B cell (primary cell): ENCODE data around the gene PLGRKT.

Experiments
- CTCF ChIP-seq: fragments of 200-600 bp; IDR thresholded peaks from one replicate; pipeline ENCODE4 v1.8.0; 2022; ENCODE audit warnings: antibody characterized with exemption, mild to moderate bottlenecking
- EZH2 ChIP-seq: IDR thresholded peaks from 2 replicates; pipeline ENCODE4 v1.6.1; 2012; ENCODE audit warnings: borderline replicate concordance, low read depth, mild to moderate bottlenecking, moderate library complexity, low read length; ENCODE audit not compliant: insufficient read depth, poor library complexity, severe bottlenecking

- no peak for TF ChIP-seq CTCF
- TF ChIP-seq EZH2: no peak
These were observed 45.6 kb upstream of the PLGRKT start for GRCh38 chr9:5483306-5483705.
